Panc1 (cell line): ENCODE measurements around the gene COG3. TPM values are rescaled to one million over a fixed set of nuclear protein-coding genes. Genes with fewer than 3 reads are reported as not detected.

Experiments used
- ATAC-seq: fragments of 200-7000 bp; cut with Tn5 transposase; 2 replicates; pipeline ENCODE4 v1.9.1; 2020; ENCODE audit warnings: mild to moderate bottlenecking, moderate library complexity
- BruUV-seq: library from RNA; stranded (reverse); fragments of 400-500 nt; replicated peaks from 2 replicates; lab custom pipeline; 2021; lab: Mats Ljungman, UMichigan
- CTCF ChIA-PET: fragments of 300-600 bp; sonication (Branson Sonifier 250); formaldehyde crosslinking; loops from one replicate; lab custom pipeline; 2022; ENCODE audit warnings: antibody characterized with exemption; lab: Charles Lee
- POLR2A ChIA-PET: fragments of 300-600 bp; sonication (Branson Sonifier 250); formaldehyde crosslinking; loops from one replicate; lab custom pipeline; 2022; ENCODE audit warnings: antibody characterized with exemption; lab: Charles Lee
- DNase-seq: peaks from one replicate; pipeline ENCODE4 v3.0.0-alpha.2; 2010; ENCODE audit warnings: low read depth, low spot score
- H3K27ac ChIP-seq: 2 replicates; pipeline ENCODE4 v1.5.1; 2011; ENCODE audit warnings: mild to moderate bottlenecking, low read length, inconsistent platforms
- H3K27me3 ChIP-seq: fragments of 200-500 bp; sonication (Bioruptor generic); 2 replicates; pipeline ENCODE4 v1.6.0; 2014; ENCODE audit warnings: low read length, inconsistent platforms; ENCODE audit not compliant: control insufficient read depth, insufficient read depth
- H3K36me3 ChIP-seq: fragments of 200-500 bp; sonication (Bioruptor generic); 2 replicates; pipeline ENCODE4 v1.5.1; 2014; ENCODE audit warnings: inconsistent platforms, mild to moderate bottlenecking, low read length, moderate library complexity; ENCODE audit not compliant: control insufficient read depth, insufficient read depth
- H3K4me1 ChIP-seq: 2 replicates; pipeline ENCODE4 v1.5.1; 2011; ENCODE audit warnings: inconsistent platforms, mild to moderate bottlenecking, low read length, moderate library complexity; ENCODE audit not compliant: control insufficient read depth, insufficient read depth
- H3K4me3 ChIP-seq, 2 experiments: 2 replicates each; pipeline ENCODE4 v1.5.1; 2011 to 2012; ENCODE audit warnings: low read depth in 2 of 2, low read length in 2 of 2, mild to moderate bottlenecking in 2 of 2, inconsistent platforms in 1 of 2, moderate library complexity in 1 of 2
- H3K9me3 ChIP-seq: fragments of 200-500 bp; sonication (Bioruptor generic); 2 replicates; pipeline ENCODE4 v1.5.1; 2014; ENCODE audit warnings: low read depth, mild to moderate bottlenecking, inconsistent platforms, low read length, moderate library complexity; ENCODE audit not compliant: control insufficient read depth, insufficient read depth
- POLR2AphosphoS5 ChIP-seq: IDR thresholded peaks from 2 replicates; pipeline ENCODE4 v1.6.1; 2012; ENCODE audit warnings: mild to moderate bottlenecking, low read depth, low read length, moderate library complexity
- SIN3A ChIP-seq: IDR thresholded peaks from 2 replicates; pipeline ENCODE4 v1.6.1; 2012; ENCODE audit warnings: low read depth, mild to moderate bottlenecking, low read length, moderate library complexity, borderline replicate concordance; ENCODE audit not compliant: insufficient read depth
- TCF7L2 ChIP-seq: IDR thresholded peaks from 2 replicates; pipeline ENCODE4 v1.6.1; 2011; ENCODE audit warnings: mild to moderate bottlenecking, low read depth, low read length, inconsistent platforms
- in situ Hi-C: cut with HindIII; loops from 2 replicates; pipeline ENCODE4 v1.10.0; 2016; ENCODE audit warnings: low sequenced_read_pairs, low pct_unique_long_range_greater_than_20kb
- intact Hi-C: fragments of 100-400 bp; cut with micrococcal nuclease; formaldehyde crosslinking; loops from one replicate; pipeline ENCODE4 v1.10.0; 2022; ENCODE audit not compliant: unreplicated experiment
- total RNA-seq: library from RNA; stranded (reverse); gene quantifications from one replicate; pipeline ENCODE4 v1.2.1, GENCODE V29; 2021; ENCODE audit not compliant: unreplicated experiment
- TF ChIP-seq, protein P1 (sequence below), 2 experiments: IDR thresholded peaks; 2 replicates each; pipeline ENCODE4 v1.6.1; 2011 to 2012; ENCODE audit warnings: low read depth in 2 of 2, control low read depth in 1 of 2, low read length in 1 of 2, mild to moderate bottlenecking in 1 of 2, moderate library complexity in 1 of 2; ENCODE audit not compliant: insufficient read depth in 1 of 2
- TF ChIP-seq, protein P2 (sequence below): fragments of 450-650 bp; IDR thresholded peaks from 2 replicates; pipeline ENCODE4 v1.5.1; 2017; ENCODE audit warnings: mild to moderate bottlenecking

COG3 gene
- total RNA-seq, 1 experiment from 2014 or later = 13.6 TPM

DNA sequence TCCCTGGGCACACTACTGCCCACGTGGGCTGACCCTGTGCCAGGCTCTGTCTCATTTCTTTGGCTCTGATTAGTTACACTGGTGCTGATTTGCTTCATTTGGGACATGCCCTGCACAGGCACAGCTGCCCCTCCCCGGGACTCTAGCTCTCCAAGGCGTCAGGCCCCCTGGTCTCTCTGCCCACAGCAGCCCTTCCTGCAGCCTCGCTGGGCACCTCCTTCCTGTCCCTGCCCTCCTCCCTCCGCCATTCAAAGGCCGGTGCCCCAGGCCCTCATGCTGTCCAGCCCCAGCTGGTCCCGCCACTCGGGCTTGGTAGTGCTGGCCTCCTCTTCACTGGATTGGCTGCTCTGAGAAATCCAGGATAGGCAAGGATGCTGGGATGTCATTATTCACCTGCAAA, 77.7 kb downstream of the COG3 start:
- TF ChIP-seq TCF7L2 (no peak), POLR2AphosphoS5 (no peak), SIN3A (no peak)
- TF ChIP-seq, protein P1, sequence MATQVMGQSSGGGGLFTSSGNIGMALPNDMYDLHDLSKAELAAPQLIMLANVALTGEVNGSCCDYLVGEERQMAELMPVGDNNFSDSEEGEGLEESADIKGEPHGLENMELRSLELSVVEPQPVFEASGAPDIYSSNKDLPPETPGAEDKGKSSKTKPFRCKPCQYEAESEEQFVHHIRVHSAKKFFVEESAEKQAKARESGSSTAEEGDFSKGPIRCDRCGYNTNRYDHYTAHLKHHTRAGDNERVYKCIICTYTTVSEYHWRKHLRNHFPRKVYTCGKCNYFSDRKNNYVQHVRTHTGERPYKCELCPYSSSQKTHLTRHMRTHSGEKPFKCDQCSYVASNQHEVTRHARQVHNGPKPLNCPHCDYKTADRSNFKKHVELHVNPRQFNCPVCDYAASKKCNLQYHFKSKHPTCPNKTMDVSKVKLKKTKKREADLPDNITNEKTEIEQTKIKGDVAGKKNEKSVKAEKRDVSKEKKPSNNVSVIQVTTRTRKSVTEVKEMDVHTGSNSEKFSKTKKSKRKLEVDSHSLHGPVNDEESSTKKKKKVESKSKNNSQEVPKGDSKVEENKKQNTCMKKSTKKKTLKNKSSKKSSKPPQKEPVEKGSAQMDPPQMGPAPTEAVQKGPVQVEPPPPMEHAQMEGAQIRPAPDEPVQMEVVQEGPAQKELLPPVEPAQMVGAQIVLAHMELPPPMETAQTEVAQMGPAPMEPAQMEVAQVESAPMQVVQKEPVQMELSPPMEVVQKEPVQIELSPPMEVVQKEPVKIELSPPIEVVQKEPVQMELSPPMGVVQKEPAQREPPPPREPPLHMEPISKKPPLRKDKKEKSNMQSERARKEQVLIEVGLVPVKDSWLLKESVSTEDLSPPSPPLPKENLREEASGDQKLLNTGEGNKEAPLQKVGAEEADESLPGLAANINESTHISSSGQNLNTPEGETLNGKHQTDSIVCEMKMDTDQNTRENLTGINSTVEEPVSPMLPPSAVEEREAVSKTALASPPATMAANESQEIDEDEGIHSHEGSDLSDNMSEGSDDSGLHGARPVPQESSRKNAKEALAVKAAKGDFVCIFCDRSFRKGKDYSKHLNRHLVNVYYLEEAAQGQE (IDR thresholded peaks at IDR 0.05; ENCODE audit: insufficient read depth in 1 of 2, low read depth in 2 of 2, low read length in 1 of 2) = no peak
- TF ChIP-seq, protein P2, sequence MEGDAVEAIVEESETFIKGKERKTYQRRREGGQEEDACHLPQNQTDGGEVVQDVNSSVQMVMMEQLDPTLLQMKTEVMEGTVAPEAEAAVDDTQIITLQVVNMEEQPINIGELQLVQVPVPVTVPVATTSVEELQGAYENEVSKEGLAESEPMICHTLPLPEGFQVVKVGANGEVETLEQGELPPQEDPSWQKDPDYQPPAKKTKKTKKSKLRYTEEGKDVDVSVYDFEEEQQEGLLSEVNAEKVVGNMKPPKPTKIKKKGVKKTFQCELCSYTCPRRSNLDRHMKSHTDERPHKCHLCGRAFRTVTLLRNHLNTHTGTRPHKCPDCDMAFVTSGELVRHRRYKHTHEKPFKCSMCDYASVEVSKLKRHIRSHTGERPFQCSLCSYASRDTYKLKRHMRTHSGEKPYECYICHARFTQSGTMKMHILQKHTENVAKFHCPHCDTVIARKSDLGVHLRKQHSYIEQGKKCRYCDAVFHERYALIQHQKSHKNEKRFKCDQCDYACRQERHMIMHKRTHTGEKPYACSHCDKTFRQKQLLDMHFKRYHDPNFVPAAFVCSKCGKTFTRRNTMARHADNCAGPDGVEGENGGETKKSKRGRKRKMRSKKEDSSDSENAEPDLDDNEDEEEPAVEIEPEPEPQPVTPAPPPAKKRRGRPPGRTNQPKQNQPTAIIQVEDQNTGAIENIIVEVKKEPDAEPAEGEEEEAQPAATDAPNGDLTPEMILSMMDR = no peak
- no peaks in the 10 kb centered on the region for H3K36me3 ChIP-seq
- BruUV-seq = no TSS peak
- no peak overlapping the region for H3K27ac ChIP-seq
- no peaks in the 10 kb centered on the region for H3K9me3 ChIP-seq
- no peaks in the 10 kb centered on the region for H3K4me1 ChIP-seq
- POLR2A ChIA-PET = no interaction called here
- H3K4me3 ChIP-seq = no peak overlapping the region
- DNase-seq (no peak), ATAC-seq (no peak)
- CTCF ChIA-PET = no interaction called here
- no peaks in the 10 kb centered on the region for H3K27me3 ChIP-seq
- intact Hi-C loops (no loop called here), in situ Hi-C loops (no loop called here)

DNA sequence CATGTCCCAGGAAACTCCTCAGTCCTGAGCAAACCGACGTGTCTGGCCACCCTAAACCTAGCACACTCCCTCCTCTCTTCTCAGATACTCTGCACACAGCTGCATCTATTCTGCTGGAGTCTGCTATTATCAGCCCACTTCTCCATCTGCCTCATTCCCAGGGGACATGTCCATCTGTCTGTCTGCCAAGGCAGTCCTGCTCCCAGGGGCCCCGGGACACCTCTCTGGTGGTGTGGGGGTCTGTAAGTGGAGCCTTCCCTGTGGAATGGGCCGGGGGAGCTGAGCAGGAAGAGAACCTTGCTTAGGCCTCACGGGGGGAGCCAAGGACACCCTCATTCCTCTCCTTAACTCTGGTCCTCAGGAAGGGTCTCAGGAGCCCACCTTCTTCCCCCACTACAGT, 78.1 kb downstream of the COG3 start:
- POLR2A ChIA-PET = no interaction called here
- no peaks in the 10 kb centered on the region for H3K36me3 ChIP-seq
- CTCF ChIA-PET = no interaction called here
- ATAC-seq = no peak
- H3K4me3 ChIP-seq = no peak overlapping the region
- BruUV-seq = no TSS peak
- H3K9me3 ChIP-seq = no peaks in the 10 kb centered on the region
- no peak for DNase-seq
- intact Hi-C loops = no loop called here
- in situ Hi-C loops = no loop called here
- H3K27ac ChIP-seq = no peak overlapping the region
- no peaks in the 10 kb centered on the region for H3K27me3 ChIP-seq
- no peaks in the 10 kb centered on the region for H3K4me1 ChIP-seq
- no peak for TF ChIP-seq SIN3A
- TF ChIP-seq, protein P2 = no peak
- TF ChIP-seq, protein P1 (IDR thresholded peaks at IDR 0.05; ENCODE audit: insufficient read depth in 1 of 2, low read depth in 2 of 2, low read length in 1 of 2) = no peak
- no peak for TF ChIP-seq POLR2AphosphoS5
- TF ChIP-seq TCF7L2 = no peak
